HG03439 (cell line): Measurements from ENCODE around the gene RNF180.
"Not testable (repeated sequence)": the region's sequence is repeated elsewhere in the genome, so short reads cannot be mapped to it uniquely, and the experiment has no call there.

Source experiments
- ATAC-seq: cut with Tn5 transposase; IDR thresholded peaks from one replicate; pipeline ENCODE4 v1.9.1; 2021; ENCODE audit warnings: mild to moderate bottlenecking, moderate library complexity; ENCODE audit not compliant: unreplicated experiment

RNF180 gene

GRCh38 chr5:64273276-64273675 lies 107.6 kb downstream of the RNF180 start:
- no peak for ATAC-seq

- ATAC-seq = no peak
Observed at GRCh38 chr5:64285188-64286130, 119.8 kb downstream of the RNF180 start.

GRCh38 chr5:64286381-64286780 lies 120.7 kb downstream of the RNF180 start:
- no peak for ATAC-seq

- not testable (repeated sequence) for ATAC-seq
Observed at GRCh38 chr5:64288496-64288895, 122.9 kb downstream of the RNF180 start.

- ATAC-seq = no peak
Observed at GRCh38 chr5:64292611-64293215, 127.1 kb downstream of the RNF180 start.

- no peak for ATAC-seq
Observed at GRCh38 chr5:64295101-64295500, 129.5 kb downstream of the RNF180 start.

GRCh38 chr5:64298586-64298985 lies 132.9 kb downstream of the RNF180 start:
- ATAC-seq = no peak

GRCh38 chr5:64299805-64300204 lies 134.2 kb downstream of the RNF180 start:
- ATAC-seq = no peak

- ATAC-seq = no peak
Observed at GRCh38 chr5:64301566-64301965, 135.9 kb downstream of the RNF180 start.

- no peak for ATAC-seq
Observed at GRCh38 chr5:64308135-64308534, 142.5 kb downstream of the RNF180 start.

- no peak for ATAC-seq
Observed at GRCh38 chr5:64312491-64312890, 146.8 kb downstream of the RNF180 start.

- ATAC-seq = no peak
Observed at GRCh38 chr5:64315778-64316177, 150.1 kb downstream of the RNF180 start.

GRCh38 chr5:64318175-64318574 lies 152.5 kb downstream of the RNF180 start:
- ATAC-seq = no peak

- no peak for ATAC-seq
Observed at GRCh38 chr5:64323591-64323990, 157.9 kb downstream of the RNF180 start.

- ATAC-seq = no peak
Observed at GRCh38 chr5:64330728-64331231, 165.1 kb downstream of the RNF180 start.

GRCh38 chr5:64331597-64332277 lies 166.1 kb downstream of the RNF180 start:
- ATAC-seq = no peak

GRCh38 chr5:64333886-64334285 lies 168.2 kb downstream of the RNF180 start:
- ATAC-seq = no peak

- no peak for ATAC-seq
Observed at GRCh38 chr5:64339769-64340168, 174.1 kb downstream of the RNF180 start.

- ATAC-seq = no peak
Observed at GRCh38 chr5:64340293-64340692, 174.7 kb downstream of the RNF180 start.

GRCh38 chr5:64341340-64341739 lies 175.7 kb downstream of the RNF180 start:
- no peak for ATAC-seq

GRCh38 chr5:64344501-64344900 lies 178.9 kb downstream of the RNF180 start:
- ATAC-seq = no peak
